H1 (cell line): Measurements from ENCODE around the gene ZNF506. TPM values are rescaled to one million over a fixed set of nuclear protein-coding genes. Genes with fewer than 3 reads are reported as not detected.
"Not testable (repeated sequence)": the region's sequence is repeated elsewhere in the genome, so short reads cannot be mapped to it uniquely, and the experiment has no call there.

Experiments used
- CTCF ChIA-PET: fragments of 300-600 bp; sonication (Branson Sonifier 250); formaldehyde crosslinking; loops from one replicate; lab custom pipeline; 2021; ENCODE audit not compliant: partially characterized antibody; lab: Charles Lee
- POLR2A ChIA-PET: fragments of 300-600 bp; sonication (Branson Sonifier 250); formaldehyde crosslinking; loops from one replicate; lab custom pipeline; 2021; ENCODE audit warnings: inconsistent platforms; ENCODE audit not compliant: partially characterized antibody; lab: Charles Lee
- DNase-seq, 2 experiments: peaks; one replicate each; pipeline versions ENCODE4 v3.0.0 to v3.0.0-alpha.2; 2010 to 2022; ENCODE audit warnings: low spot score in 2 of 2, low read depth in 1 of 2, mixed read lengths in 1 of 2
- FAIRE-seq: peaks from 2 replicates; lab custom pipeline; 2011; peaks lifted over from hg19 to GRCh38; lab: Jason Lieb, UNC
- H2AFZ ChIP-seq: 2 replicates; pipeline ENCODE4 v1.8.1; 2012; ENCODE audit warnings: low read length, inconsistent platforms
- H2AK5ac ChIP-seq: 2 replicates; pipeline ENCODE4 v1.6.1; 2013; ENCODE audit warnings: low read depth, low read length
- H2BK120ac ChIP-seq: replicated peaks from 2 replicates; pipeline ENCODE3; 2013; ENCODE audit warnings: low read depth, low read length, inconsistent platforms
- H2BK12ac ChIP-seq: 2 replicates; pipeline ENCODE4 v1.6.1; 2013; ENCODE audit warnings: low read depth, low read length
- H2BK15ac ChIP-seq: 2 replicates; pipeline ENCODE4 v1.6.1; 2013; ENCODE audit warnings: low read length
- H2BK20ac ChIP-seq: 2 replicates; pipeline ENCODE4 v1.6.1; 2013; ENCODE audit warnings: low read length
- H2BK5ac ChIP-seq: 2 replicates; pipeline ENCODE4 v1.6.1; 2013; ENCODE audit warnings: low read depth, low read length
- H3K14ac ChIP-seq: 2 replicates; pipeline ENCODE4 v1.6.1; 2013; ENCODE audit warnings: inconsistent platforms; ENCODE audit not compliant: insufficient read length
- H3K18ac ChIP-seq: 2 replicates; pipeline ENCODE4 v1.6.1; 2013; ENCODE audit warnings: low read length; ENCODE audit errors: extremely low read depth
- H3K23ac ChIP-seq: 2 replicates; pipeline ENCODE4 v1.6.1; 2013; ENCODE audit warnings: inconsistent platforms; ENCODE audit not compliant: insufficient read length
- H3K23me2 ChIP-seq: 2 replicates; pipeline ENCODE4 v1.6.1; 2013; ENCODE audit warnings: low read depth, low read length
- H3K27ac ChIP-seq: 2 replicates; pipeline ENCODE4 v1.6.1; 2011; ENCODE audit warnings: low read depth, low read length, inconsistent platforms
- H3K27me3 ChIP-seq, 4 experiments: replicated peaks in 1 of 4; 1 replicate in 1 of 4; 2 replicates in 3 of 4; pipeline versions ENCODE4 v1.6.1 to v1.8.1; 2011 to 2013; ENCODE audit warnings: low read length in 3 of 4, mild to moderate bottlenecking in 3 of 4, inconsistent platforms in 2 of 4, mixed read lengths in 2 of 4, moderate library complexity in 1 of 4; ENCODE audit not compliant: control insufficient read depth in 3 of 4, insufficient read depth in 3 of 4; ENCODE audit errors: extremely low read depth in 1 of 4
- H3K36me3 ChIP-seq, 4 experiments: 2 replicates each; pipeline versions ENCODE4 v1.6.1 to v1.8.1; 2011 to 2013; ENCODE audit warnings: mild to moderate bottlenecking in 4 of 4, low read length in 3 of 4, moderate library complexity in 2 of 4, control low read depth in 1 of 4, inconsistent platforms in 1 of 4; ENCODE audit not compliant: insufficient read depth in 4 of 4, control insufficient read depth in 2 of 4
- H3K4ac ChIP-seq: replicated peaks from 2 replicates; pipeline ENCODE3; 2013; ENCODE audit warnings: low read length, low read depth, mixed read lengths, inconsistent platforms; ENCODE audit not compliant: insufficient read length
- H3K4me1 ChIP-seq, 4 experiments: replicated peaks in 1 of 4; 1 replicate in 1 of 4; 2 replicates in 3 of 4; pipeline versions ENCODE4 v1.6.1 to v1.8.1; 2011 to 2013; ENCODE audit warnings: low read length in 3 of 4, inconsistent platforms in 2 of 4, mixed read lengths in 1 of 4; ENCODE audit not compliant: insufficient read depth in 4 of 4, control insufficient read depth in 3 of 4
- H3K4me2 ChIP-seq, 2 experiments: 2 replicates each; pipeline versions ENCODE4 v1.6.1 to v1.8.1; 2011 to 2013; ENCODE audit warnings: low read depth in 2 of 2, low read length in 2 of 2, control low read depth in 1 of 2, inconsistent platforms in 1 of 2, mild to moderate bottlenecking in 1 of 2; ENCODE audit not compliant: insufficient read depth in 1 of 2
- H3K4me3 ChIP-seq, 4 experiments: fragments of 200-600, 300-600 bp in 1 of 4; sonication (generic), shearing (Covaris generic), sonication (Bioruptor Twin) in 1 of 4; 2 replicates each; pipeline versions ENCODE4 v1.5.1 to v1.8.1; 2011 to 2016; ENCODE audit warnings: low read length in 4 of 4, low read depth in 3 of 4, control low read depth in 2 of 4, inconsistent platforms in 2 of 4, mild to moderate bottlenecking in 2 of 4, mixed read lengths in 1 of 4, moderate library complexity in 1 of 4; ENCODE audit not compliant: insufficient read depth in 2 of 4; ENCODE audit errors: extremely low read depth in 1 of 4
- H3K56ac ChIP-seq: replicated peaks from 2 replicates; pipeline ENCODE3; 2013; ENCODE audit warnings: low read depth, mild to moderate bottlenecking, mixed read lengths, low read length, inconsistent platforms; ENCODE audit not compliant: insufficient read length
- H3K79me1 ChIP-seq: 2 replicates; pipeline ENCODE4 v1.6.1; 2013; ENCODE audit warnings: low read depth, low read length, control low read depth
- H3K79me2 ChIP-seq, 2 experiments: 2 replicates each; pipeline versions ENCODE4 v1.6.1 to v1.8.1; 2012 to 2013; ENCODE audit warnings: low read length in 2 of 2, mild to moderate bottlenecking in 2 of 2, inconsistent platforms in 1 of 2; ENCODE audit not compliant: insufficient read depth in 2 of 2, control insufficient read depth in 1 of 2
- H3K9ac ChIP-seq, 4 experiments: replicated peaks in 1 of 4; 1 replicate in 1 of 4; 2 replicates in 3 of 4; pipeline versions ENCODE4 v1.6.1 to v1.8.1; 2011 to 2013; ENCODE audit warnings: low read depth in 3 of 4, low read length in 3 of 4, control low read depth in 2 of 4, mild to moderate bottlenecking in 2 of 4, moderate library complexity in 2 of 4, inconsistent platforms in 1 of 4; ENCODE audit errors: extremely low read depth in 1 of 4
- H3K9me3 ChIP-seq, 2 experiments: 2 replicates each; pipeline versions ENCODE4 v1.6.1 to v1.8.1; 2012 to 2013; ENCODE audit warnings: mild to moderate bottlenecking in 2 of 2, moderate library complexity in 2 of 2, control low read depth in 1 of 2, inconsistent platforms in 1 of 2, low read depth in 1 of 2, low read length in 1 of 2, mixed read lengths in 1 of 2; ENCODE audit not compliant: insufficient read depth in 2 of 2
- H4K20me1 ChIP-seq, 2 experiments: replicated peaks in 1 of 2; 2 replicates each; pipeline versions ENCODE3 to v1.8.1; 2011 to 2013; ENCODE audit warnings: inconsistent platforms in 2 of 2, low read length in 2 of 2, mild to moderate bottlenecking in 1 of 2; ENCODE audit not compliant: insufficient read depth in 2 of 2, control insufficient read depth in 1 of 2
- H4K5ac ChIP-seq: 2 replicates; pipeline ENCODE4 v1.6.1; 2013; ENCODE audit warnings: low read length, low read depth, mixed read lengths, inconsistent platforms; ENCODE audit not compliant: insufficient read length
- H4K8ac ChIP-seq: 2 replicates; pipeline ENCODE4 v1.8.0; 2013; ENCODE audit warnings: mild to moderate bottlenecking, moderate library complexity, low read length, inconsistent platforms; ENCODE audit not compliant: insufficient read depth; ENCODE audit errors: extremely low read depth
- H4K91ac ChIP-seq: replicated peaks from 2 replicates; pipeline ENCODE3; 2013; ENCODE audit warnings: low read length, mixed read lengths, inconsistent platforms; ENCODE audit not compliant: insufficient read length
- WGBS, 2 experiments: shearing (Covaris generic) in 1 of 2; methylation state at CpG; one replicate each; pipeline versions ENCODE4 v1.1.6 to v1.1.7; 2013 to 2015; ENCODE audit warnings: low lambda C conversion rate in 2 of 2, mixed read lengths in 2 of 2, inconsistent platforms in 1 of 2, low coverage in 1 of 2, missing lambda C conversion rate in 1 of 2; ENCODE audit not compliant: insufficient replicate concordance in 2 of 2, insufficient coverage in 1 of 2, insufficient read length in 1 of 2; ENCODE audit errors: extremely low coverage in 1 of 2, missing lambda C conversion rate in 1 of 2; 5-methylcytosine and 5-hydroxymethylcytosine counted together
- polyA plus RNA-seq, 7 experiments: library from polyadenylated mRNA; depleted of rRNA in 3 of 7; stranded (reverse) in 5 of 7; unstranded in 2 of 7; fragments of >200 nt in 5 of 7; fragments of 200-250 nt in 2 of 7; gene quantifications; 1 replicate in 5 of 7; 2 replicates in 1 of 7; 4 replicates in 1 of 7; pipeline versions ENCODE4 v1.2.1 to v1.2.3, GENCODE V29; 2011 to 2013; ENCODE audit warnings: missing spikeins in 2 of 7, mixed read lengths in 2 of 7
- total RNA-seq: library from RNA; stranded (reverse); fragmentation: NEBNext Ultra II Directional; extraction: Animal tissue kit (Norgen Biotek cat#: 25700); gene quantifications from 2 replicates; pipeline ENCODE4 v1.2.1, GENCODE V29; 2021

Gene ZNF506
- total and polyA plus RNA-seq, 2 of the 8 experiments (the other 6 are each of a cell fraction or from before 2014, with no cell fraction given): 4.5 to 8.3 TPM

GRCh38 chr19:19771963-19772362, 49.6 kb downstream of the ZNF506 start:
- not testable (repeated sequence) for H2BK20ac ChIP-seq, H3K9me3 ChIP-seq, H4K20me1 ChIP-seq, H2AK5ac ChIP-seq, H4K91ac ChIP-seq, H3K23ac ChIP-seq, H3K36me3 ChIP-seq, FAIRE-seq, H3K18ac ChIP-seq, H3K4me2 ChIP-seq, H4K8ac ChIP-seq, H3K14ac ChIP-seq, H2AFZ ChIP-seq, H3K9ac ChIP-seq, H2BK15ac ChIP-seq, H2BK5ac ChIP-seq, H3K4me3 ChIP-seq, H3K27me3 ChIP-seq, DNase-seq, H2BK120ac ChIP-seq, H3K23me2 ChIP-seq, H3K27ac ChIP-seq, H2BK12ac ChIP-seq, H3K79me1 ChIP-seq, H3K4ac ChIP-seq, H3K56ac ChIP-seq, H4K5ac ChIP-seq, H3K4me1 ChIP-seq, H3K79me2 ChIP-seq
- 69% methylated on average over 10 of the region's 10 CpGs; no CpG with 5 or more reads in 1 of the 2 experiments for WGBS, 2 experiments
- ChIA-PET CTCF (interaction anchor here (0.7 to 1.2 kb wide), 4 partner anchors 10 to 466 kb away, joined by 3 read pairs; no protein-coding TSS in a partner anchor), POLR2A (interaction anchor here (0.8 kb wide), 1 partner anchor 89 kb away, joined by 4 read pairs; no protein-coding TSS in a partner anchor)

GRCh38 chr19:19769971-19770370, 51.6 kb downstream of the ZNF506 start:
- H3K4me3 ChIP-seq, H3K9me3 ChIP-seq, H2AK5ac ChIP-seq, H3K79me1 ChIP-seq, H3K4me2 ChIP-seq, H3K9ac ChIP-seq, H2BK5ac ChIP-seq, H3K23me2 ChIP-seq, FAIRE-seq, H3K36me3 ChIP-seq, H4K20me1 ChIP-seq, H2BK20ac ChIP-seq, CTCF ChIA-PET, H3K4me1 ChIP-seq, H3K4ac ChIP-seq, POLR2A ChIA-PET, H4K91ac ChIP-seq, H3K14ac ChIP-seq, H3K56ac ChIP-seq, DNase-seq, H4K5ac ChIP-seq, H3K18ac ChIP-seq, H3K27ac ChIP-seq, H4K8ac ChIP-seq, H2BK12ac ChIP-seq, H2BK120ac ChIP-seq, H3K79me2 ChIP-seq, H3K23ac ChIP-seq, H3K27me3 ChIP-seq, H2AFZ ChIP-seq, H2BK15ac ChIP-seq: not testable (repeated sequence)
- 86 to 92% methylated on average over 2 to 5 of the region's 28 CpGs for WGBS, 2 experiments
